Activated T-cell treated with anti-CD3 and anti-CD28 coated beads, Interleukin-2, amount 50 U/mL, for 24 hours (primary cell): Measurements from ENCODE around the gene HTR1A.

Source experiments
- DNase-seq: peaks from one replicate; pipeline ENCODE4 v3.0.0-alpha.2; 2020
- H3K27ac Mint-ChIP-seq: 2 replicates; pipeline ENCODE4 v1.8.0; 2020; ENCODE audit warnings: mild to moderate bottlenecking, mixed read lengths
- H3K27me3 Mint-ChIP-seq: 2 replicates; pipeline ENCODE4 v1.8.0; 2020; ENCODE audit warnings: mixed read lengths
- H3K36me3 Mint-ChIP-seq: 2 replicates; pipeline ENCODE4 v1.8.0; 2020; ENCODE audit warnings: low read depth, mixed read lengths
- H3K4me1 Mint-ChIP-seq: 2 replicates; pipeline ENCODE4 v1.8.0; 2020; ENCODE audit warnings: low read depth, mixed read lengths
- H3K4me3 Mint-ChIP-seq: 2 replicates; pipeline ENCODE4 v1.8.0; 2020; ENCODE audit warnings: mild to moderate bottlenecking, moderate library complexity, mixed read lengths
- H3K9me3 Mint-ChIP-seq: 2 replicates; pipeline ENCODE4 v1.8.0; 2020; ENCODE audit warnings: mixed read lengths

HTR1A gene

DNA sequence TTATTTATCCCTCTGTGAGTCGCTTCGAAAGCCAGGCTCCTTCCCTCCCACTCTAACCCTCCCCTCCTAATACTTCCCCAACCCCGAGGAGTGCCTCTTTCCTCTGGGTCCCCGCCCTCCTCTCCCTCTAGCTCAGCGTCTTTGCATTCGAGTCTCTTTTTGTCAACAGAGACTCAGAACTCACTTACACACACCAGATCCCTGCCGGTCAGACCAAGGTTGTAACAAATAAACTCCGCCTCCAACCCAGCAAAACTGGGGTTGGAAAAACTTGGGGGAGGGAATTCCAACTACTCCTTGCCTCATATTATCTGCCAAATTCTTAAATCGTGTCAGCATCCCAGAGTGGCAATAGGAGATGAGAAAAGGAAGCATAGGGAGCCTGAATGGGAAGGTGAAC lies at the start of gene HTR1A:
Gene HTR1A (minus strand): TSS at position 167 of the 400 bp plus-strand sequence. CDS start 726 bp downstream, outside the sequence.
- no peak within 1 kb of the TSS for H3K4me3 Mint-ChIP-seq
- H3K27ac Mint-ChIP-seq = no peak within 1 kb of the TSS
- H3K4me1 Mint-ChIP-seq = no peaks in the 10 kb centered on the region
- H3K9me3 Mint-ChIP-seq = peaks cover 12% of the 10 kb centered on the region
- peaks cover 51% of the 10 kb centered on the region for H3K27me3 Mint-ChIP-seq
- no peak for DNase-seq
- H3K36me3 Mint-ChIP-seq = no peaks in the 10 kb centered on the region

DNA sequence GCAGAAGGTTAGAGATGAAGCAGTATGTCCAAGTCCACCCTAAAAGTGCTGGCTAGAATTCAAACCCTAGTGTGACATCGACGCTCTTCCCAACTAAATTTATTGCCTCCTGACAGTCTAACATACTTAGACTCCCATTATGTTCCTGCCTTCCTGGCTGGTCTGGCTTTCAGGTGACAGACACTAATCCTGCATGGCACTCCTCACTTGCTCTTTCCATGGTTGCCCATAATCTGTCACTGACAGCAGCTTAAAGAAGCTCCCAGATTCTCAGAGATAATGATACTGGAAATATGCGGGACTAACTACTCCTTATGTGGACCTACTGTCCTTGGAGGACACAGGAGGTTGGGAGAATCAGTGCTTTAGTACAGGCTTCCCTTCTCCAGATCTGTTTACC lies 41.7 kb upstream of the HTR1A start:
- peaks cover 3% of the 10 kb centered on the region for H3K9me3 Mint-ChIP-seq
- no peak for DNase-seq
- H3K4me3 Mint-ChIP-seq = no peak overlapping the region
- no peaks in the 10 kb centered on the region for H3K4me1 Mint-ChIP-seq
- no peaks in the 10 kb centered on the region for H3K27me3 Mint-ChIP-seq
- no peaks in the 10 kb centered on the region for H3K36me3 Mint-ChIP-seq
- H3K27ac Mint-ChIP-seq = no peak overlapping the region

DNA sequence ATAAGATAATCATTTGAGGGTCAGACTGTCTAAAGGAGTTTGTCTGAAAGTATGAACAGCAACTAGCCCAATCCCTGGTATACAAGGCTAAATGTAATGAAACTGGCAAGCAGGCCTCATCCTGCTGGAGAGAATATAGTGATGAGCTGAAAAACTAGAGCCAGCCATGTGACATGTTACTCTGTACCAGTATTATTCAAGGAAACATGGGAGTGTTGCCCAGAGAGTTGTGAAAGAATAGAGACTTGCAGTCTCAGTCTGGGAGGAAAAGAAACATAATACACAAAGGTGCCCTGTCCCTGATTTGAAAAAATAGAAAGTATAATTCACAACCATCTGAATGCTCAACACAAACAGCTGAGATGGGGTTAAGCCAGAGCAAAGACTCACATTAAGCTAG lies 37.9 kb upstream of the HTR1A start:
- H3K9me3 Mint-ChIP-seq = peaks cover 3% of the 10 kb centered on the region
- no peak for DNase-seq
- no peaks in the 10 kb centered on the region for H3K27me3 Mint-ChIP-seq
- no peaks in the 10 kb centered on the region for H3K36me3 Mint-ChIP-seq
- no peak overlapping the region for H3K4me3 Mint-ChIP-seq
- H3K27ac Mint-ChIP-seq = no peak overlapping the region
- no peaks in the 10 kb centered on the region for H3K4me1 Mint-ChIP-seq

DNA sequence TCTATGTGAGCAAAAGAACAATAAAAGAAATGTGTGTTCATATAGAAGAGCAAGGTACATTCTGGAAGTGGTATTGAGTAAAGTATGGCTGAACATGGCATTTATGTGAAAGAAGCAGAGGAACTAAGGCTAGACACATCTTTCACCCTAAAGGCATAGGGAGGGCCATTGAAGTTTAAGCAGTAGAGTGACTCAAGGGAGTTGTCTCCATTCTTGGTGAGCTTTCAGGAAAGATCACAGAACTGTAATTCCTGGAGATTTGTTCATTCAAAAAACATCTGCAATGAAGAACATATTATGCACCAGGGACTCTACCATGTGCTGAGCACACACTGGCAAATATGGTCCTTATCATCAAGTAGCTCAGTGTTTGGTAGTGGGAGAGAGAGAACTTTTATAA lies 24.8 kb upstream of the HTR1A start:
- DNase-seq = no peak
- H3K9me3 Mint-ChIP-seq = no peaks in the 10 kb centered on the region
- no peaks in the 10 kb centered on the region for H3K36me3 Mint-ChIP-seq
- no peaks in the 10 kb centered on the region for H3K27me3 Mint-ChIP-seq
- H3K4me3 Mint-ChIP-seq = no peak overlapping the region
- no peak overlapping the region for H3K27ac Mint-ChIP-seq
- H3K4me1 Mint-ChIP-seq = no peaks in the 10 kb centered on the region

DNA sequence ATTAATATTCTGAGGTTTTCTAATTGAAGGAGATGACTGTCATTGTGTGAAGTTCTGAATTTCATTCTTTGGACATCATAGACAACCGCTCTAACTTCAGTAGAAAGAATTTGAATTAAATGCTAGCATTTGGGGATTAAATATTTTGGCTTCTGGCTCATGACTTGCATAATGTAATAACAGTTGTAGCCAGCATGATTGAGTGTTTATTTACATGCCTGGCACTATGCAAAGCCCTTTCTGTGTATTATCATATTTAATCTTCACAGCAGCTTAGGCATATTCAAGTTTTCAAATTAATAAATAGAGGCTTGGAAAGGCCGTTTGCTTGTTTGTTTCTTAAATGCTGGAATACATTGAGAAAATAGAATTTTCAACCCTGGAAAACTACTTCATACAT lies 19.6 kb upstream of the HTR1A start:
- Mint-ChIP-seq H3K27me3 (no peaks in the 10 kb centered on the region), H3K4me1 (no peaks in the 10 kb centered on the region), H3K9me3 (peaks cover 13% of the 10 kb centered on the region)

DNA sequence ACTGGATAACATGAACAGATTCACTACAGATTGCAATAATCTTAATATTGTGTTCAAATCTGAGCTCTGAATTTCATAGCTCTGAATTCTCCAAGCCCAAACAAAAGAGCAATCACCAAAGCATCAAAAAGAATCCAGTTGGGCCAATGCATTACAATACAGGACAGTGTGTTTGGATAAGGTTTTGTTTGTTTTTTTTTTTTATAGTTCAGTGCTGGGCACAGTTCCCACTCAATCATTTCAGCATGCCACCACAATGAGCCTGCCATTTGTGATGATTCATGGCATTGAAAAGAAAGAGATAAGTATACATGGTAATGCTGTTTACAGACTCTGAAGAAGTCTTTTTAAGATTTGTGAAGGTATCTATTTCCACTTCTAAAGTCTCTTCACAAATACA lies 1.7 kb upstream of the HTR1A start:
- Mint-ChIP-seq H3K36me3 (no peaks in the 10 kb centered on the region), H3K9me3 (peaks cover 12% of the 10 kb centered on the region), H3K27me3 (peaks cover 42% of the 10 kb centered on the region), H3K4me3 (no peak overlapping the region), H3K4me1 (no peaks in the 10 kb centered on the region), H3K27ac (no peak overlapping the region)
- no peak for DNase-seq

More for the DNA sequence above, 19.6 kb upstream of the HTR1A start:
- H3K36me3 Mint-ChIP-seq = no peaks in the 10 kb centered on the region
- no peak for DNase-seq
- no peak overlapping the region for H3K4me3 Mint-ChIP-seq
- H3K27ac Mint-ChIP-seq = no peak overlapping the region

DNA sequence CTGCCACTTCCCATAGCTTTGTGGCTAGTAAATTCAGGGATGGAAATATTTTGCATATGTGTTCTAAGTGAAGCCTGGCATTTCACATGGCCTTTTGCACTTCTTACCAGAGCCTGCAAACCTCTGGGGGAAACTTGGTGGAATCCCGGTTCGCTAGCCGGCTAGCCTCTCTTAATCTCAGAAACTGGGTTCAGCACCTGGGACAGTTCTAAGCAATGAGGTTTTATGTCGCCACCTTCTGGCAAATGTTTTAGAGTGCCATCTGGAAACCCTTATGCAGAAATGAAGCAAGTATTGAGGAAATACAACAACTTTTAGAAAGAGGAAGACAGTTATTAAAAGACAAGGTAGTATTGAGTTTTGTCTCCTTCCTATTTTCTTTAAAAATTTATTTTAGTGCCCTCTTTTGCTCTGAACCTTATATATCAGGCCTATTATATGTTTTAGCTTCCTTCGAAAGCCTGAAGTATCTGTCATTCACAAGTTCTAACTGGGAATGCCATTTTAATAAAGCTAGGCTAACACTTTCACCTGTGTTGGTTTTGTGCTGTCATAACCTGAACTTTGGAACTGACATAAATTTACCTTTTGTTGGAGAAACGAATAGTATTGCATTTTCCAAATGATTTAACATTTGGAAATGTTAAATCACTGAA lies 963 bp upstream of the HTR1A start:
- no peak for DNase-seq
- H3K4me1 Mint-ChIP-seq = no peaks in the 10 kb centered on the region
- H3K27ac Mint-ChIP-seq = no peak overlapping the region
- H3K9me3 Mint-ChIP-seq = peaks cover 12% of the 10 kb centered on the region
- peaks cover 49% of the 10 kb centered on the region for H3K27me3 Mint-ChIP-seq
- no peaks in the 10 kb centered on the region for H3K36me3 Mint-ChIP-seq
- H3K4me3 Mint-ChIP-seq = no peak overlapping the region

DNA sequence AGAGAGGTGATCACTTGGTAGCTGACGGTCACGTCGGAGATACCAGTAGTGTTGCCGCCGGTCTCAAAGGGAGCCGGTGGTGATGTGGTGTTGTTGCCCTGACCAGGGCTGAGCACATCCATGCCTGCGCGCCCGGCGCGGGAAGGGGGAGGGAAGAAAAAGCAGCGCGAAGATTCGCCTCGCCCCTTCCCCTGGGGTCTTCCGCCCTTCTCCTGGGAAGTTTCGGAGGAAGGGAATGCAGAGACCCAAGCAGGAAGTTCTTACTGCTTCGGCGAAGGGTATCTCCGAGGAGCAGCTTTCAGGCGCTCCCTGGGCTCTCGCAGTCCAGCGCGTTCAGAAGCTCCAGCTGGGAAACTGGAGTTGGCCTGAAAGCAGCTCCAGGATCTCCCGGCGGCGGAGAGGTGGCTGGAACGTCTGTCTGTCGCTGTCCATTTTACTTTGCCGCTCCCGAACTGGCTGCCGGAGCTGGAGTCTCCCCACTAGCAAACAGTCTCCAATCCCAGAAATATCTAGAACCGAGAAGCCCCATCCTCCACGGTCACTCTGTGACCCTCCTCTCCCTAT lies 565 bp downstream of the HTR1A start:
- Mint-ChIP-seq H3K27ac (no peak overlapping the region), H3K27me3 (peaks cover 51% of the 10 kb centered on the region), H3K4me1 (no peaks in the 10 kb centered on the region), H3K36me3 (no peaks in the 10 kb centered on the region), H3K4me3 (no peak overlapping the region), H3K9me3 (peaks cover 12% of the 10 kb centered on the region)
- DNase-seq = no peak

DNA sequence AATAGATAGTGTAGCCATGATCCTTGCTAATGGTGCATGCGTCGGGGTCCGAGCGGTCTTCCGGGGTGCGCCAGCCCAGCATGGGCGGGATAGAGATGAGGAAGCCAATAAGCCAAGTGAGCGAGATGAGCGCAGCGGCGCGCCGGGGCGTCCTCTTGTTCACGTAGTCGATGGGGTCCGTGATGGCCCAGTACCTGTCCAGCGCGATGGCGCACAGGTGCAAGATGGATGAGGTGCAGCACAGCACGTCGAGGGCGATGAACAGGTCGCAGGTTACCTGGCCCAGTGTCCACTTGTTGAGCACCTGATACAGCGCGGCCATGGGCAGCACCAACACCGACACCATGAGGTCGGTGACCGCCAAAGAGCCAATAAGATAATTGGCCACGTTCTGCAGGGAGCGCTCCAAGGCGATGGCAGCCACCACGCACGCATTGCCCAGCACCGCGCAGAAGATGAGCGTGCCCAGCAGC lies 1.1 kb downstream of the HTR1A start:
- DNase-seq = no peak
- Mint-ChIP-seq H3K36me3 (no peaks in the 10 kb centered on the region), H3K27ac (no peak overlapping the region), H3K4me3 (no peak overlapping the region), H3K9me3 (peaks cover 12% of the 10 kb centered on the region), H3K27me3 (peaks cover 51% of the 10 kb centered on the region), H3K4me1 (no peaks in the 10 kb centered on the region)

DNA sequence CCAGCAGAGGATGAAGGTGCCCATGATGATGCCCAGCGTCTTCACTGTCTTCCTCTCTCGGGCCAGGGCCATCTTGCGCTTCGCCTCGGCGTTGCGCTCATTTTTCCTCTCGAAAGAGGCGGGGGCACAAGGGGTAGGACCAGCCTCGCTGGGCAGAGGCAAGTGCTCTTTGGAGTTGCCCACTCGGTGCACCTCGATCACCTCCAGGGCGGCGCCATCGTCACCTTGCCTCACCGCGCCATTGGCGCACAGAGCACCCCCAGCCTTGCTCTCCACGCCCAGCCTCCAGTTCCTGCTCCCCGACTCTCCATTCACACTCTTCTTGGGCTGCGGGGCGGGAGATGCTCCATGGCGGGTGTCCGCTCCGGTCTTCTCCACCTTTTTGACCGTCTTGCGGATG lies 1.6 kb downstream of the HTR1A start:
- H3K27ac Mint-ChIP-seq = no peak overlapping the region

DNA sequence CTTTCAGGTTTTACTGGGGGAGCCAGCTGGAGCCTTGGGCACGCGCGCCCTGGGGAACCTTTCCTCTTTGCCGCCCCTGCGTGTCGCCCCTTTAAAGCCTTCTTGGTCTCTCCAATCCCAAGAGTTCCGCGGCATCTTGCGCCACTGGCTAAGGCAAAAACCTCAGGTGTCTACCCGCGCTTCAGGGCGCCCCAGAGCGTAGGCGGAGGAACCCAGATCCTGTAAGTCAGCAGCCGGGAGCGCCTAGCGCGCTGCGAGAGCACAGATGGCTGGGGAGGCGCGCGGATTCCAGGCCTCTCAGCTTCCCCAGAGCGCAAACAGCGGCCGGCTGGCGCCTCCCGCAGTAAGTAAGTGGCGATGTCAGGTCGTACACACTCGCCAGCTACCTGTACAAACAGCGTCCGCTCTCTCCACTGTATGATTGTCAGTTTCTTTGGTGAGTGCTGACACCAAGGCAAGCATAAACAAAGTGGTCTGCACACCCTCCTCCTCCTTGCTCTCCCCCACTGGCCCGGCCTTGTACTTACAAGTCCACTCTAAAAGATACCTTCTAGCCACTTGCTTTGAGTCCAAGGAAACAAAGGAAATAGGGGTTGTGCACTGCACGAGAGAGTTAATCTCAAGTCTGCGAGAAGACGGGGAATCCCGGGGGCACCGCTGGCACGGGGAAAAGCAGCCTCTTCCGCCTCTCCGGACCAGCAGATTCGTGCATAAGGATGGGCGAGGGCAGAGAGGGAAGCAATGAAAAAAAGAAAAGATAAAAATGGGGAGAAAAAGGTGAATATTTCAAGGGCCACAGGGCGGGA lies 2.9 kb downstream of the HTR1A start:
- no peak overlapping the region for H3K27ac Mint-ChIP-seq
- H3K9me3 Mint-ChIP-seq = peaks cover 15% of the 10 kb centered on the region
- H3K4me1 Mint-ChIP-seq = no peaks in the 10 kb centered on the region
- peaks cover 51% of the 10 kb centered on the region for H3K27me3 Mint-ChIP-seq
- H3K4me3 Mint-ChIP-seq = no peak overlapping the region
- DNase-seq = no peak
- no peaks in the 10 kb centered on the region for H3K36me3 Mint-ChIP-seq

More for the DNA sequence above, 1.6 kb downstream of the HTR1A start:
- Mint-ChIP-seq H3K36me3 (no peaks in the 10 kb centered on the region), H3K27me3 (peaks cover 51% of the 10 kb centered on the region), H3K4me3 (no peak overlapping the region), H3K4me1 (no peaks in the 10 kb centered on the region), H3K9me3 (peaks cover 12% of the 10 kb centered on the region)
- no peak for DNase-seq

DNA sequence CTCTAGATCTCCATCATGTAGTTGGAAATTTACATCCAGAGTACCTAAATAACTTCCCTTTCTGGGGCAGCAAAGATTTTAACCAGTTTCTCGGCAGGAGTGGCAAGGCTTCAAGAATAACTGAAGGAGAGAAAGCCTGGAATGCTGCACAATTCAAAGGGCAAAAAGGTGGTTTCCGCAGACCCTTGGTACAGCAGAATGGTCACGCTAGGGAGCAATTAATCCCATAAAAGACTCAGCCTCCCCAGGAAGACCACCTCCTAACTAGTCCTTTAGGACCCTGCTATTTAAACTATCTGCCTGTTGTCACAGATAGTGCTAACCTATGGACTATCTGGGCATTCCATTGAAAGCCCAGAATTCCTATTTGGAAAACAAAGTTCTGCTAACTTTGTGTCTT lies 3.6 kb downstream of the HTR1A start:
- DNase-seq = no peak
- Mint-ChIP-seq H3K27me3 (peaks cover 51% of the 10 kb centered on the region), H3K27ac (no peak overlapping the region), H3K36me3 (no peaks in the 10 kb centered on the region), H3K9me3 (peaks cover 15% of the 10 kb centered on the region), H3K4me1 (no peaks in the 10 kb centered on the region), H3K4me3 (no peak overlapping the region)

DNA sequence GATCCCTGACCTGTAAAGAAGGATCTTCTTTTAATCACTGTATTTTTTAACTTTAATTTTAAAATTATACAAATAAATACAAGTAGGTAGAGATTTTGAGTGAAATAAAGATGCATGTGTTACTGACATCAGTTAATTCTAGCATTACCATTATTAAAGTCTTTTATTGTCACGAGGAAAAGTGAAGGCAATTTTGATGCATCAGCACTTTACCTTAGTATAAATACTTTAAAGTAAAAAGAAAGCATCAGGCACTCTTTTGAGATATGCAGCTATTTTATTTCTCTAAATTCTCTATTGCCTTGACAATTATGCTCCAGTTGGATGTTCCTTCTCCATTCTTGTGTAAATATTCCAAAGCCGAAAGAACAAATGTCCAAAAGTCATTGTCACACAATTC lies 4.6 kb downstream of the HTR1A start:
- Mint-ChIP-seq H3K27ac (no peak overlapping the region), H3K4me1 (no peaks in the 10 kb centered on the region), H3K9me3 (peaks cover 15% of the 10 kb centered on the region), H3K4me3 (no peak overlapping the region), H3K36me3 (no peaks in the 10 kb centered on the region), H3K27me3 (peaks cover 46% of the 10 kb centered on the region)
- no peak for DNase-seq

DNA sequence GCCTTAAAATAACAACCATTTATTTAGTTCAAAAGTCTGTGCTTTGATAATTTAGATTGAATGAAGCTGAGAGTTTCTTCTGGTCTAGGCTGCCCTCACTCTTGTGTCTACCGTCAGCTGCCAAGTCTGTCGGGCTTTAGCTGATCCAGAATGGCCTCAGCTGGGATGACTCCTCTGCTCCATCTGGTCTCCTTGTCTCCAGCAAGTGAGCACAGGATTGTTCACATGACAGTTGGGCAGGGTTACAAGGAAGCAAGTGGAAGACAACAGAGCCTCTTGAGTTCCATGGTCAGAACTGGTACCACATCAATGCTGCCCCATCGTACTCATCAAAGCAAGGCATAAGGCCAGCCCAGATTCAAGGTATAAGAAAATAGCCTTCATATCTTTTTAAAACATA lies 9.0 kb downstream of the HTR1A start:
- Mint-ChIP-seq H3K4me3 (no peak overlapping the region), H3K36me3 (no peaks in the 10 kb centered on the region), H3K9me3 (peaks cover 3% of the 10 kb centered on the region), H3K4me1 (no peaks in the 10 kb centered on the region), H3K27ac (no peak overlapping the region), H3K27me3 (peaks cover 2% of the 10 kb centered on the region)
- no peak for DNase-seq

DNA sequence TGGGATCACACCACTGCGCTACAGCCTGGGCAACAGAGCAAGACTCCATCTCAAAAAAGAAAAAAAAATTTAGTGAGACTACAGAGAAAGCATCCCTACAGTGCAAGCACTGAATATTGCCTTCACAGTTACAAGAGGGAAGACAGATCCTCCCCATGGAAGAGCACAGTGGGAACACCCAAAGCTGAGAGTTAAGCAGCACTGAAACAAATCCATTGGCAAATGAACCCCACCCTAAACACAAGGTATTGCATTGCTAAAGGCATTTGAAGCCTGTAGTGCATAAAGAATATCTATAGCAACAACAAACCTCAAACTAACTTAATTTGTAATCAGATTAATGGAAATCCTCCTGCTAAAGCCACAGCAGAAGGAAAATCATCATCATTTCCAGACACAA lies 27.1 kb downstream of the HTR1A start:
- no peak overlapping the region for H3K4me3 Mint-ChIP-seq
- DNase-seq = no peak
- no peak overlapping the region for H3K27ac Mint-ChIP-seq
- H3K9me3 Mint-ChIP-seq = no peaks in the 10 kb centered on the region
- no peaks in the 10 kb centered on the region for H3K27me3 Mint-ChIP-seq
- no peaks in the 10 kb centered on the region for H3K36me3 Mint-ChIP-seq
- H3K4me1 Mint-ChIP-seq = no peaks in the 10 kb centered on the region
